Liver (tissue), 9 donors: Measurements from ENCODE around the gene IQSEC2. TPM values are rescaled to one million over a fixed set of nuclear protein-coding genes. Genes with fewer than 3 reads are reported as not detected.

ENCODE experiments used
- DNase-seq: peaks from one replicate; pipeline ENCODE4 v3.0.0-alpha.2; 2017; ENCODE audit warnings: low spot score
- H3K27ac ChIP-seq, 2 donors: one replicate each; pipeline ENCODE4 v1.7.0; 2013; ENCODE audit warnings: inconsistent platforms in 2 of 2, low read length in 2 of 2, control low read depth in 1 of 2, low read depth in 1 of 2, mild to moderate bottlenecking in 1 of 2
- H3K27me3 ChIP-seq, 4 donors: one replicate each; pipeline versions ENCODE4 v1.6.1 to v1.7.0; 2013; ENCODE audit warnings: low read length in 3 of 4, inconsistent platforms in 1 of 4, mild to moderate bottlenecking in 1 of 4, moderate library complexity in 1 of 4; ENCODE audit not compliant: control insufficient read depth in 4 of 4, insufficient read depth in 4 of 4
- H3K36me3 ChIP-seq, 4 donors: one replicate each; pipeline versions ENCODE4 v1.6.1 to v1.7.0; 2013; ENCODE audit warnings: low read length in 3 of 4, mild to moderate bottlenecking in 3 of 4, low read depth in 1 of 4, moderate library complexity in 1 of 4; ENCODE audit not compliant: control insufficient read depth in 4 of 4, insufficient read depth in 3 of 4
- H3K4me1 ChIP-seq, 4 donors: one replicate each; pipeline versions ENCODE4 v1.6.1 to v1.7.0; 2013; ENCODE audit warnings: low read length in 3 of 4, mild to moderate bottlenecking in 3 of 4, moderate library complexity in 1 of 4; ENCODE audit not compliant: control insufficient read depth in 4 of 4, insufficient read depth in 4 of 4
- H3K4me3 ChIP-seq, 3 donors: one replicate each; pipeline versions ENCODE4 v1.6.1 to v1.7.0; 2013; ENCODE audit warnings: low read length in 3 of 3, control low read depth in 1 of 3, low read depth in 1 of 3, mild to moderate bottlenecking in 1 of 3
- H3K9ac ChIP-seq, 2 donors: one replicate each; pipeline ENCODE4 v1.7.0; 2013; ENCODE audit warnings: low read length in 2 of 2, mild to moderate bottlenecking in 2 of 2, moderate library complexity in 2 of 2, control low read depth in 1 of 2, low read depth in 1 of 2
- H3K9me3 ChIP-seq, 4 donors: one replicate each; pipeline versions ENCODE4 v1.6.1 to v1.7.0; 2013; ENCODE audit warnings: low read length in 3 of 4; ENCODE audit not compliant: control insufficient read depth in 4 of 4
- CTCF ChIP-seq: fragments of 150-350 bp; IDR thresholded peaks from 2 replicates; pipeline ENCODE4 v1.5.1; 2017; ENCODE audit warnings: improper control_type of control experiment, low read depth, low read length; ENCODE audit not compliant: missing input control
- EGR1 ChIP-seq, 2 donors: IDR thresholded peaks; 2 replicates each; pipeline ENCODE4 v1.6.1; 2016 to 2018; ENCODE audit warnings: antibody characterized with exemption in 2 of 2, low read depth in 2 of 2
- FOXA1 ChIP-seq: IDR thresholded peaks from 2 replicates; pipeline ENCODE4 v1.6.1; 2016; ENCODE audit warnings: antibody characterized with exemption
- FOXA2 ChIP-seq: IDR thresholded peaks from 2 replicates; pipeline ENCODE4 v1.6.1; 2016; ENCODE audit warnings: antibody characterized with exemption
- GABPA ChIP-seq, 2 donors: IDR thresholded peaks in 1 of 2; conservative IDR thresholded peaks in 1 of 2; 2 replicates each; pipeline ENCODE4 v1.6.1; 2016; ENCODE audit warnings: antibody characterized with exemption in 2 of 2, mild to moderate bottlenecking in 1 of 2, moderate library complexity in 1 of 2
- HNF4A ChIP-seq, 2 donors: conservative IDR thresholded peaks; 2 replicates each; pipeline ENCODE4 v1.6.1; 2016; ENCODE audit warnings: antibody characterized with exemption in 2 of 2, mild to moderate bottlenecking in 2 of 2
- HNF4G ChIP-seq: IDR thresholded peaks from 2 replicates; pipeline ENCODE4 v1.6.1; 2016; ENCODE audit warnings: antibody characterized with exemption
- JUND ChIP-seq, 2 donors: IDR thresholded peaks; 2 replicates each; pipeline ENCODE4 v1.6.1; 2016; ENCODE audit warnings: antibody characterized with exemption in 2 of 2
- MAX ChIP-seq: IDR thresholded peaks from 2 replicates; pipeline ENCODE4 v1.6.1; 2016; ENCODE audit warnings: antibody characterized with exemption
- NR2F2 ChIP-seq: IDR thresholded peaks from 2 replicates; pipeline ENCODE4 v1.6.1; 2016; ENCODE audit warnings: antibody characterized with exemption
- RAD21 ChIP-seq, 2 donors: IDR thresholded peaks; 2 replicates each; pipeline ENCODE4 v1.6.1; 2016; ENCODE audit warnings: antibody characterized with exemption in 2 of 2, mild to moderate bottlenecking in 2 of 2
- RXRA ChIP-seq, 2 donors: IDR thresholded peaks; 2 replicates each; pipeline ENCODE4 v1.6.1; 2017 to 2018; ENCODE audit warnings: antibody characterized with exemption in 2 of 2, mild to moderate bottlenecking in 1 of 2
- SP1 ChIP-seq: IDR thresholded peaks from 2 replicates; pipeline ENCODE4 v1.6.1; 2018; ENCODE audit warnings: antibody characterized with exemption, mild to moderate bottlenecking
- TAF1 ChIP-seq: conservative IDR thresholded peaks from 2 replicates; pipeline ENCODE4 v1.6.1; 2016; ENCODE audit warnings: antibody characterized with exemption, mild to moderate bottlenecking
- YY1 ChIP-seq: IDR thresholded peaks from 2 replicates; pipeline ENCODE4 v1.6.1; 2016; ENCODE audit warnings: antibody characterized with exemption, mild to moderate bottlenecking
- WGBS: extraction: QIAGEN DNeasy Blood & Tissue Kit; methylation state at CpG from one replicate; pipeline ENCODE4 v1.1.7; 2013; 5-methylcytosine and 5-hydroxymethylcytosine counted together
- polyA plus RNA-seq, 2 donors: library from polyadenylated mRNA; stranded (reverse) in 1 of 2; unstranded in 1 of 2; fragments of 200-250 nt in 1 of 2; fragments of >200 nt in 1 of 2; fragmentation: Nextera tagmentation in 1 of 2; extraction: Ambion mirVana in 1 of 2; gene quantifications; one replicate each; pipeline versions ENCODE4 v1.2.1 to v1.2.3, GENCODE V29; 2013 to 2015
- total RNA-seq, 2 donors: library from RNA; depleted of rRNA; stranded (reverse); fragments of >200 nt; gene quantifications; one replicate each; pipeline ENCODE4 v1.2.3, GENCODE V29; 2014
- TF ChIP-seq, protein P1 (sequence below): IDR thresholded peaks from 2 replicates; pipeline ENCODE4 v1.6.1; 2016; ENCODE audit warnings: antibody characterized with exemption
- TF ChIP-seq, protein P2 (sequence below): IDR thresholded peaks from 2 replicates; pipeline ENCODE4 v1.6.1; 2016; ENCODE audit warnings: antibody characterized with exemption, mild to moderate bottlenecking
- donor health status: healthy.
- donor health status: healthy.
- donor health status: healthy.
- donor health status: healthy.
- donor health status: healthy.

The IQSEC2 gene
- total RNA-seq: 1 to 10 TPM; 1.0 to 2.1 TPM
- 1 to 10 TPM in 1 of 2 donors, under 1 TPM in 1; 0.40 to 1.8 TPM for polyA plus RNA-seq

- Histone ChIP-seq H3K27ac (peak within 1 kb of the TSS in 1 of 2 donors; percentile 31), H3K9ac (no peak within 1 kb of the TSS), H3K9me3 (no peaks in the 10 kb centered on the region), H3K4me3 (peak within 1 kb of the TSS in 1 of 3 donors; percentile 29), H3K4me1 (peaks cover 0 to 4% (median under 1%) of the 10 kb centered on the region in 4 donors), H3K27me3 (no peaks in the 10 kb centered on the region), H3K36me3 (no peaks in the 10 kb centered on the region)
- 43% methylated on average over 9 of the region's 9 CpGs for WGBS
- no peak for TF ChIP-seq HNF4G
- no peak for TF ChIP-seq CTCF
- no peak for TF ChIP-seq GABPA (IDR thresholded peaks at IDR 0.05 in 1 of 2, conservative IDR thresholded peaks at IDR 0.05 in 1 of 2)
- TF ChIP-seq, protein P1, sequence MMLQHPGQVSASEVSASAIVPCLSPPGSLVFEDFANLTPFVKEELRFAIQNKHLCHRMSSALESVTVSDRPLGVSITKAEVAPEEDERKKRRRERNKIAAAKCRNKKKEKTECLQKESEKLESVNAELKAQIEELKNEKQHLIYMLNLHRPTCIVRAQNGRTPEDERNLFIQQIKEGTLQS: no peak
- TF ChIP-seq HNF4A (conservative IDR thresholded peaks at IDR 0.05): no peak
- no peak for TF ChIP-seq RXRA (IDR thresholded peaks at IDR 0.05)
- TF ChIP-seq FOXA1: no peak
- no peak for TF ChIP-seq FOXA2
- TF ChIP-seq, protein P2, sequence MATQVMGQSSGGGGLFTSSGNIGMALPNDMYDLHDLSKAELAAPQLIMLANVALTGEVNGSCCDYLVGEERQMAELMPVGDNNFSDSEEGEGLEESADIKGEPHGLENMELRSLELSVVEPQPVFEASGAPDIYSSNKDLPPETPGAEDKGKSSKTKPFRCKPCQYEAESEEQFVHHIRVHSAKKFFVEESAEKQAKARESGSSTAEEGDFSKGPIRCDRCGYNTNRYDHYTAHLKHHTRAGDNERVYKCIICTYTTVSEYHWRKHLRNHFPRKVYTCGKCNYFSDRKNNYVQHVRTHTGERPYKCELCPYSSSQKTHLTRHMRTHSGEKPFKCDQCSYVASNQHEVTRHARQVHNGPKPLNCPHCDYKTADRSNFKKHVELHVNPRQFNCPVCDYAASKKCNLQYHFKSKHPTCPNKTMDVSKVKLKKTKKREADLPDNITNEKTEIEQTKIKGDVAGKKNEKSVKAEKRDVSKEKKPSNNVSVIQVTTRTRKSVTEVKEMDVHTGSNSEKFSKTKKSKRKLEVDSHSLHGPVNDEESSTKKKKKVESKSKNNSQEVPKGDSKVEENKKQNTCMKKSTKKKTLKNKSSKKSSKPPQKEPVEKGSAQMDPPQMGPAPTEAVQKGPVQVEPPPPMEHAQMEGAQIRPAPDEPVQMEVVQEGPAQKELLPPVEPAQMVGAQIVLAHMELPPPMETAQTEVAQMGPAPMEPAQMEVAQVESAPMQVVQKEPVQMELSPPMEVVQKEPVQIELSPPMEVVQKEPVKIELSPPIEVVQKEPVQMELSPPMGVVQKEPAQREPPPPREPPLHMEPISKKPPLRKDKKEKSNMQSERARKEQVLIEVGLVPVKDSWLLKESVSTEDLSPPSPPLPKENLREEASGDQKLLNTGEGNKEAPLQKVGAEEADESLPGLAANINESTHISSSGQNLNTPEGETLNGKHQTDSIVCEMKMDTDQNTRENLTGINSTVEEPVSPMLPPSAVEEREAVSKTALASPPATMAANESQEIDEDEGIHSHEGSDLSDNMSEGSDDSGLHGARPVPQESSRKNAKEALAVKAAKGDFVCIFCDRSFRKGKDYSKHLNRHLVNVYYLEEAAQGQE: no peak
- no peak for TF ChIP-seq TAF1
- no peak for TF ChIP-seq MAX
- no peak for TF ChIP-seq NR2F2
- peak; percentile 42 for DNase-seq
Observed at GRCh38 chrX:53281321-53281822, at the start of gene IQSEC2. IQSEC2 (minus strand) TSS chrX:53281584.

DNA sequence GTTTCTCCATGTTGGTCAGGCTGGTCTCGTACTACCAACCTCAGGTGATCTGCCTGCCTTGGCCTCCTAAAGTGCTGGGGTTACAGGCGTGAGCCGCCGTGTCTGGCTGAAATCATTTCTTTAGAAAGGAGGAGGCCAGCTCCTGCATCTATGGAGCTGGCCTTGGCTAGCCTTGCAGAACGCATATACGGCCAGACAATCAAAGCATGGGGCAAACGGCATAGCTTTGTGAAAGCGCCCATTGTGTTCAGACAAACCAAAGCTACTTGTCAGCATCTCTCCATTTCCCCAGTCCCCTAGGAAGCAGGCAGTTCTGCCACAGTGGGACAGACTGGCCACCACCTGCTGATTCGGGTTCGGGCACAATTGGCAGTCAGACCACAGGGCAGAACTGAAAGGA, 48.9 kb upstream of the IQSEC2 start:
- no peak for DNase-seq
- 85% methylated on average over 10 of the region's 10 CpGs for WGBS
- H3K36me3 ChIP-seq: no peaks in the 10 kb centered on the region
- H3K4me3 ChIP-seq: no peak overlapping the region
- no peaks in the 10 kb centered on the region for H3K9me3 ChIP-seq
- no peak overlapping the region for H3K27ac ChIP-seq
- no peak overlapping the region for H3K9ac ChIP-seq
- no peak for TF ChIP-seq HNF4A (conservative IDR thresholded peaks at IDR 0.05)
- H3K27me3 ChIP-seq: peaks cover 0 to 5% (median 0%) of the 10 kb centered on the region in 4 donors
- H3K4me1 ChIP-seq: no peaks in the 10 kb centered on the region

DNA sequence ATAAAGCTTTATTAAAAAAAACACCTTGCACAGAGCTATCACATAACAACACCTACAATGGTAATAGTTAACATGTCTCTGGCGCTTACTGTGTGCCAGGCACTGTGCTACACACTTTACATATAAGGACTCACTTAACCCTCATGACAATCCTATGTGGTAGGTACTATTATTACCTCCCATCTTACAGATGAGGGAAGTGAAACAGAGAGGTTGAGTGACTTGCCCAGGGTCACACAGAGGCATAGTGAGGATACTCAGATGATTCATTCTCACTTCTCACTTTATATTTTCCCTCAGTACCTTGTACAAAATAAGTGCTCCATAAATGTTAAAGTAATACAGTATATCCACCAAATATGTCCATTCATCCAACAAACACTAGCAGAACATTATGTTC, 43.4 kb upstream of the IQSEC2 start:
- WGBS: 91% methylated on average over 1 of the region's 1 CpG
- Histone ChIP-seq H3K27me3 (peaks cover 0 to 2% (median 0%) of the 10 kb centered on the region in 4 donors), H3K27ac (no peak overlapping the region)
- no peak for TF ChIP-seq FOXA2
- no peak for TF ChIP-seq GABPA (IDR thresholded peaks at IDR 0.05 in 1 of 2, conservative IDR thresholded peaks at IDR 0.05 in 1 of 2)
- TF ChIP-seq, protein P1: no peak
- TF ChIP-seq, protein P2: no peak
- TF ChIP-seq FOXA1: no peak
- no peak for TF ChIP-seq YY1
- TF ChIP-seq JUND (IDR thresholded peaks at IDR 0.05): no peak
- TF ChIP-seq HNF4A (conservative IDR thresholded peaks at IDR 0.05): no peak
- no peak for TF ChIP-seq SP1
- no peak for TF ChIP-seq RAD21 (IDR thresholded peaks at IDR 0.05)
- TF ChIP-seq HNF4G: no peak
- no peak for TF ChIP-seq RXRA (IDR thresholded peaks at IDR 0.05)
- TF ChIP-seq EGR1 (IDR thresholded peaks at IDR 0.05; ENCODE audit: low read depth in 2 of 2): no peak

More for the DNA sequence above, 43.4 kb upstream of the IQSEC2 start:
- H3K9me3 ChIP-seq: no peaks in the 10 kb centered on the region
- H3K4me1 ChIP-seq: peaks cover 3 to 12% (median 6%) of the 10 kb centered on the region in 4 donors
- H3K36me3 ChIP-seq: no peaks in the 10 kb centered on the region
- no peak for DNase-seq
- no peak overlapping the region for H3K9ac ChIP-seq
- H3K4me3 ChIP-seq: no peak overlapping the region
